ENCODE data around the gene PPP2R2C.

Gene PPP2R2C

GRCh38 chr4:6345096-6345830, 127.2 kb downstream of the PPP2R2C start:
- TF ChIP-seq, protein P1, sequence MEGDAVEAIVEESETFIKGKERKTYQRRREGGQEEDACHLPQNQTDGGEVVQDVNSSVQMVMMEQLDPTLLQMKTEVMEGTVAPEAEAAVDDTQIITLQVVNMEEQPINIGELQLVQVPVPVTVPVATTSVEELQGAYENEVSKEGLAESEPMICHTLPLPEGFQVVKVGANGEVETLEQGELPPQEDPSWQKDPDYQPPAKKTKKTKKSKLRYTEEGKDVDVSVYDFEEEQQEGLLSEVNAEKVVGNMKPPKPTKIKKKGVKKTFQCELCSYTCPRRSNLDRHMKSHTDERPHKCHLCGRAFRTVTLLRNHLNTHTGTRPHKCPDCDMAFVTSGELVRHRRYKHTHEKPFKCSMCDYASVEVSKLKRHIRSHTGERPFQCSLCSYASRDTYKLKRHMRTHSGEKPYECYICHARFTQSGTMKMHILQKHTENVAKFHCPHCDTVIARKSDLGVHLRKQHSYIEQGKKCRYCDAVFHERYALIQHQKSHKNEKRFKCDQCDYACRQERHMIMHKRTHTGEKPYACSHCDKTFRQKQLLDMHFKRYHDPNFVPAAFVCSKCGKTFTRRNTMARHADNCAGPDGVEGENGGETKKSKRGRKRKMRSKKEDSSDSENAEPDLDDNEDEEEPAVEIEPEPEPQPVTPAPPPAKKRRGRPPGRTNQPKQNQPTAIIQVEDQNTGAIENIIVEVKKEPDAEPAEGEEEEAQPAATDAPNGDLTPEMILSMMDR (IDR thresholded peaks at IDR 0.05; ENCODE audit: low read depth, low read length, missing control alignments), result no peak
- H3K4me3 ChIP-seq (ENCODE audit: low read depth, low read length), result no peak overlapping the region
- in situ Hi-C loops (cut with HindIII; ENCODE audit: low sequenced_read_pairs), result loop anchor here (5.0 kb wide), 1 partner anchor 93 kb away; no protein-coding TSS in a partner anchor
- no peak for DNase-seq (ENCODE audit: low read depth)

DNA sequence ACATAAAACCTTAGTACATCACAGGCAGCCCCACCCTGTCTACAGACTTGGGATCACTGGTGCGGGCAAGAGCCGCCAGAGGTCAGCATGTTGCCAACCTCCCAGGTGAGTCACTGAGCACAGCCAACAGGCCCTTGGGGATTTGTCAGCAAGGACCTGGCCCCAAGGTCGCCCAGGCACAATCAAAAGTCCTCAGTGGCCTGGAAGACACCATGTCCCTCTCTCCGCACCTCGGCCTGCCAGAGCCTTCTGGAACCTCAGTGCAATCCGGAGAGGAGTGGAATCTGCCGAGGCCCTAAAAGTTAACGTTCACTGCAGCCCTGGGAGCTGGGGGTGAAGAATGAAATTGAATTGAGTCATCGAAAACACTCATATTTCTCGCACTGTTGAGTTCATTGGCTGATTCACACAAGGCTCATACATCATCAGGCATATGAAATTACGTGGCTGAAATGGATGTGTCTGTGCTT, 128.4 kb downstream of the PPP2R2C start:
- peak; percentile 8 for DNase-seq (ENCODE audit: low read depth)
- in situ Hi-C loops (cut with HindIII; ENCODE audit: low sequenced_read_pairs), result no loop called here
- TF ChIP-seq, protein P1 (IDR thresholded peaks at IDR 0.05; ENCODE audit: low read depth, low read length, missing control alignments), result no peak
- H3K4me3 ChIP-seq (ENCODE audit: low read depth, low read length), result no peak overlapping the region

- no peak overlapping the region for H3K4me3 ChIP-seq (ENCODE audit: low read depth, low read length)
- in situ Hi-C loops (cut with HindIII; ENCODE audit: low sequenced_read_pairs), result no loop called here
- TF ChIP-seq, protein P1 (IDR thresholded peaks at IDR 0.05; ENCODE audit: low read depth, low read length, missing control alignments), result no peak
- DNase-seq (ENCODE audit: low read depth), result no peak
Observed at GRCh38 chr4:6342530-6343293, 129.7 kb downstream of the PPP2R2C start.

GRCh38 chr4:6341696-6342095, 130.7 kb downstream of the PPP2R2C start:
- in situ Hi-C loops (cut with HindIII; ENCODE audit: low sequenced_read_pairs), result no loop called here
- no peak for DNase-seq (ENCODE audit: low read depth)
- TF ChIP-seq, protein P1 (IDR thresholded peaks at IDR 0.05; ENCODE audit: low read depth, low read length, missing control alignments), result no peak

DNA sequence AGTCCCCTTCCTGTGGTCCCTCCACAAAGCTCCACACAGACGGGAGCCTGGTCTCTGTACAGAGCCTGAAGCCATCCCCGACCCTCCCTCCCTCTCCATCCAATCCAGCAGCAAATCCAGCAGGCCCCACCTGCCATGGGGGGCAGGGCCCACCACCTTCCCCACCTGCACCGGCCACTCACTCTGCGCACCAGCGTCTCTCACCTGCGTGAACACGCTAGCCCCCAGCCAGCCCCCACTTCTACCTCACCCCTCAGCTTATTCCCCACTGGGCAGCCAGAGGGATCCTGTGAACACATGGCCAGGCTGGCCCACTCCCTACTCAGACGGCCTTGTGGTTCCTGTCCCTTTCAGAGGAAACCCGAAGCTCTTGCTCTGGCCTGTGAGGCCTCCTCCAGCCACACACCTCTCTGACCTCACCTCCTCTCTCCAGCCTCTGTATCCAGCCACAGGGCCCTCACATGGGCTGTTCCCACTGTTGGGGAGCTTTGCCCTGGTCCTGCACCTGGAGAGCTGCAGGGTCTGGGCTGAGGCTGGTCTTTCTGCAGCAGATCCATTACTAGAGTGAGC, 131.9 kb downstream of the PPP2R2C start:
- no peak for DNase-seq (ENCODE audit: low read depth)
- TF ChIP-seq, protein P1 (IDR thresholded peaks at IDR 0.05; ENCODE audit: low read depth, low read length, missing control alignments), result no peak
- H3K4me3 ChIP-seq (ENCODE audit: low read depth, low read length), result no peak overlapping the region
- in situ Hi-C loops (cut with HindIII; ENCODE audit: low sequenced_read_pairs), result no loop called here

More at GRCh38 chr4:6341696-6342095, 130.7 kb downstream of the PPP2R2C start:
- no peak overlapping the region for H3K4me3 ChIP-seq (ENCODE audit: low read depth, low read length)

DNA sequence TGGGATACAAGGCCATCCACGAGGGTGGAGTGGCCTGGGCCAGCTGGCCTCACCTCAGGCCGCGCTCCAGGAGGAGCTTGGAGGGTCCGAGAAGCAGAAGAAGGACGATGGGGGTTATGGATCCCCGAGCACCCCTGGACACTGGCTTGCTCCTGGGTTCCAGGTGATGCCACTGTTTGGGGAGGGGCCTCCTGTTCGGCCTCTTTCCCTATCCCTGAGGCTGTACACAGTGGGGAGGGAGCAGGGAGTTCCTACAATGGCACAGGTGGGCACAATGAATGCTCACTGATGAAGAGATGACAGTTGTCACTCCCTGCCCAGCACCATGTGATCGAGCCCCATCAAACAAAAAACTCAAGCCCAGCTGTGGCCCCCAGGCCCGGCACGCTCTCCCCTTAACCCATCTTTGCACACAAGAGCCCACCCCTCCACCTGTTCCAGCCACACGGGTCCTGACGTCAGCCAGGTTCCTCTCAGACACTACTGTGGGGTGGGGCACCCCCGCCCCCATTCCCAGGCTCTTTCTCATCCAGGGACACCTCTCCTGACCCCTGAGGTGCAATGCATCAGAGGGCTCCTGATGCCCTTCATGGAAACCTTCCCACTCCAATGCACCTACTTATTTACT, 132.5 kb downstream of the PPP2R2C start:
- no peak overlapping the region for H3K4me3 ChIP-seq (ENCODE audit: low read depth, low read length)
- in situ Hi-C loops (cut with HindIII; ENCODE audit: low sequenced_read_pairs), result no loop called here
- no peak for DNase-seq (ENCODE audit: low read depth)
- TF ChIP-seq, protein P1 (IDR thresholded peaks at IDR 0.05; ENCODE audit: low read depth, low read length, missing control alignments), result no peak
